Subcutaneous preadipocyte (primary cell): Measurements from ENCODE around the gene SH2D4B. TPM values are rescaled to one million over a fixed set of nuclear protein-coding genes. Genes with fewer than 3 reads are reported as not detected.

ENCODE experiments used
- total RNA-seq: library from RNA; depleted of rRNA; stranded (reverse); fragments of >200 nt; gene quantifications from 2 replicates; pipeline ENCODE4 v1.2.3, GENCODE V29; 2012

SH2D4B gene
- not detected in 2 replicates for total RNA-seq

GRCh38 chr10:80537736-80538480 lies at the start of gene SH2D4B:
Gene SH2D4B, plus strand, starts transcription at chr10:80537902. Its CDS starts 430 bp downstream, at chr10:80538332.

Other genes with a start within 250 kb of the SH2D4B start
- gene MAT1A, start 248.2 kb upstream of the SH2D4B start, total RNA-seq: not detected in 2 replicates
- not detected in 2 replicates for gene DYDC1, start 181.1 kb upstream of the SH2D4B start, total RNA-seq
- gene DYDC2, start 181.1 kb upstream of the SH2D4B start, total RNA-seq: not detected in 2 replicates
- 4.7 and 8.5 TPM in 2 replicates for gene PRXL2A, start 129.4 kb upstream of the SH2D4B start, total RNA-seq
- gene TSPAN14, start 83.6 kb upstream of the SH2D4B start, total RNA-seq: 23.5 and 41.1 TPM in 2 replicates